Fibroblast of lung (primary cell): ENCODE results near the gene OR6V1. TPM values are rescaled to one million over a fixed set of nuclear protein-coding genes. Genes with fewer than 3 reads are reported as not detected.

Experiments used
- DNase-seq, 2 donors: peaks; one replicate each; pipeline versions ENCODE4 v3.0.0 to v3.0.0-alpha.2; 2010; ENCODE audit warnings: low read depth in 2 of 2
- H2AFZ ChIP-seq: 2 replicates; pipeline ENCODE4 v1.5.1; 2012; ENCODE audit warnings: low read length, control low read depth, inconsistent platforms
- H3K27ac ChIP-seq: 2 replicates; pipeline ENCODE4 v1.5.1; 2011; ENCODE audit warnings: low read length, control low read depth; ENCODE audit not compliant: insufficient read depth
- H3K27me3 ChIP-seq: 2 replicates; pipeline ENCODE4 v1.5.1; 2011; ENCODE audit warnings: mild to moderate bottlenecking, low read length; ENCODE audit not compliant: control insufficient read depth, insufficient read depth
- H3K36me3 ChIP-seq: 2 replicates; pipeline ENCODE4 v1.5.1; 2011; ENCODE audit warnings: low read length; ENCODE audit not compliant: control insufficient read depth, insufficient read depth
- H3K4me1 ChIP-seq: 2 replicates; pipeline ENCODE4 v1.5.1; 2011; ENCODE audit warnings: low read length; ENCODE audit not compliant: control insufficient read depth, insufficient read depth; ENCODE audit errors: extremely low read depth
- H3K4me2 ChIP-seq: 2 replicates; pipeline ENCODE4 v1.5.1; 2011; ENCODE audit warnings: low read length, control low read depth; ENCODE audit not compliant: insufficient read depth; ENCODE audit errors: extremely low read depth
- H3K4me3 ChIP-seq, 4 experiments: fragments of 200-600 bp in 1 of 4; sonication (generic) in 1 of 4; replicated peaks in 1 of 4; 2 replicates each; pipeline ENCODE4 v1.5.1; 2011 to 2016; ENCODE audit warnings: low read length in 4 of 4, low read depth in 3 of 4, mild to moderate bottlenecking in 3 of 4, control low read depth in 2 of 4, inconsistent platforms in 1 of 4, mixed read lengths in 1 of 4; ENCODE audit not compliant: insufficient read depth in 1 of 4; ENCODE audit errors: control extremely low read depth in 1 of 4
- H3K79me2 ChIP-seq: 2 replicates; pipeline ENCODE4 v1.5.1; 2012; ENCODE audit warnings: mild to moderate bottlenecking, low read length, inconsistent platforms; ENCODE audit not compliant: control insufficient read depth, insufficient read depth
- H3K9ac ChIP-seq: 2 replicates; pipeline ENCODE4 v1.5.1; 2011; ENCODE audit warnings: mild to moderate bottlenecking, low read length, control low read depth; ENCODE audit not compliant: insufficient read depth
- H3K9me3 ChIP-seq: 2 replicates; pipeline ENCODE4 v1.5.1; 2012; ENCODE audit warnings: low read depth, low read length; ENCODE audit not compliant: control insufficient read depth, insufficient read depth
- H4K20me1 ChIP-seq: 2 replicates; pipeline ENCODE4 v1.5.1; 2011; ENCODE audit warnings: low read length; ENCODE audit not compliant: control insufficient read depth, insufficient read depth; ENCODE audit errors: extremely low read depth
- CTCF ChIP-seq, 2 donors: IDR thresholded peaks in 1 of 2; conservative IDR thresholded peaks in 1 of 2; 1 replicate in 1 of 2; 2 replicates in 1 of 2; pipeline ENCODE4 v1.5.1; 2011 to 2012; ENCODE audit warnings: low read length in 2 of 2, control low read depth in 1 of 2, inconsistent platforms in 1 of 2, low read depth in 1 of 2, mild to moderate bottlenecking in 1 of 2
- EZH2 ChIP-seq: IDR thresholded peaks from 2 replicates; pipeline ENCODE4 v1.5.1; 2012; ENCODE audit warnings: low read length, control low read depth, mild to moderate bottlenecking; ENCODE audit errors: missing control alignments
- polyA plus RNA-seq, 2 donors: library from polyadenylated mRNA; depleted of rRNA in 1 of 2; stranded (reverse) in 1 of 2; unstranded in 1 of 2; fragments of >200 nt; gene quantifications; 2 replicates each; pipeline ENCODE4 v1.2.1, GENCODE V29; 2011 to 2012; ENCODE audit warnings: missing spikeins in 1 of 2
- total RNA-seq: library from RNA; depleted of rRNA; stranded (reverse); fragments of >200 nt; gene quantifications from 2 replicates; pipeline ENCODE4 v1.2.1, GENCODE V29; 2014

OR6V1 gene
- total and polyA plus RNA-seq, 2 donors (not counting 1 experiment from before 2014, with no cell fraction given): not detected

DNA sequence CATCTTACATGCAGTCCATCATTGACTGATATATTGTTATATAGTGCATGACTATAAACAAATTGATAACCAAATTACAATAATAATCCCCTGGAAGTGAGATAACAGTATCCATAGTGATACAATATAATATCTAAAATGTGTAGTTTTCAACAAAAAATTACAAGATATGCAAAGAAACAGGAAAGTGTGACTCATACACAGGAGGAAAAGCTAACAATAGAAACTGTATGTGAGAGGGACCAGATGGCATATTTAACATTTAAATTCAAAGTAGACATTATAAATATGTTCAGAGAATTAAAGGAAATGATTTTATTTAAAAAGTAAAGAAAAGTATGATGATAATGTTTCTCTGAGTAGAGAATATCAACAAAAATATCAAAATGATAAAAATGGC is 33.2 kb upstream of the OR6V1 start:
- Histone ChIP-seq H4K20me1 (no peaks in the 10 kb centered on the region), H3K36me3 (no peaks in the 10 kb centered on the region), H3K4me3 (no peak overlapping the region), H3K79me2 (no peaks in the 10 kb centered on the region), H3K4me1 (no peaks in the 10 kb centered on the region), H3K9ac (no peak overlapping the region), H3K27me3 (no peaks in the 10 kb centered on the region), H3K9me3 (no peaks in the 10 kb centered on the region), H3K27ac (no peak overlapping the region), H3K4me2 (no peak overlapping the region), H2AFZ (no peak overlapping the region)
- TF ChIP-seq EZH2: no peak
- no peak for TF ChIP-seq CTCF (conservative IDR thresholded peaks at IDR 0.05 in 1 of 2, IDR thresholded peaks at IDR 0.05 in 1 of 2; ENCODE audit: low read depth in 1 of 2, low read length in 2 of 2)
- peak in 1 of 2 donors; percentile 29 for DNase-seq

GRCh38 chr7:143023047-143023446 is 29.1 kb upstream of the OR6V1 start:
- no peaks in the 10 kb centered on the region for H3K4me1 ChIP-seq
- H2AFZ ChIP-seq: no peak overlapping the region
- no peaks in the 10 kb centered on the region for H3K79me2 ChIP-seq
- H3K36me3 ChIP-seq: no peaks in the 10 kb centered on the region
- H3K27ac ChIP-seq: no peak overlapping the region
- H3K4me3 ChIP-seq: no peak overlapping the region
- no peaks in the 10 kb centered on the region for H4K20me1 ChIP-seq
- H3K9ac ChIP-seq: no peak overlapping the region
- H3K27me3 ChIP-seq: no peaks in the 10 kb centered on the region
- H3K4me2 ChIP-seq: no peak overlapping the region
- TF ChIP-seq CTCF (conservative IDR thresholded peaks at IDR 0.05 in 1 of 2, IDR thresholded peaks at IDR 0.05 in 1 of 2; ENCODE audit: low read depth in 1 of 2, low read length in 2 of 2) (no peak), EZH2 (no peak)
- no peaks in the 10 kb centered on the region for H3K9me3 ChIP-seq
- no peak for DNase-seq

DNA sequence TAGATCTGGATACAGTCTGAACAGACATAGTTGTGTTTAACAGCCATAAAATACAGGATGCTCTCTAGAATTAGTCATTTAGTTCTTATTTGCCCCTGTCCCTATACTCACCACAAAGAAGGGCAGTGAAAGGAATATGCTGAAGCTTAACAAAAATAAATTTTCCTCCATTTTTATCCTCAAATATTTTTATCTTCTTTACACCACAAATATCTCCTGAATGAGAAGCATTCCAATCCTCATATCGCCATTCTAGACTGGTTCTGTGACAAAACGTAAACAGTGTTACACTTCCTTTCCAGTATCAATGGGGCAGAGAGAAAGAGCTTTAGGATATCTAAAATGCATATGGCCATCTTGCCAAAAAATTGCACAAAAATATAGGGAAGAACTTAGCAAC is 26.8 kb upstream of the OR6V1 start:
- no peak overlapping the region for H3K4me2 ChIP-seq
- DNase-seq: no peak
- H2AFZ ChIP-seq: no peak overlapping the region

More for the DNA sequence above, 26.8 kb upstream of the OR6V1 start:
- Histone ChIP-seq H3K27ac (no peak overlapping the region), H3K27me3 (no peaks in the 10 kb centered on the region), H3K9ac (no peak overlapping the region), H3K79me2 (no peaks in the 10 kb centered on the region), H4K20me1 (no peaks in the 10 kb centered on the region), H3K9me3 (no peaks in the 10 kb centered on the region), H3K36me3 (no peaks in the 10 kb centered on the region), H3K4me1 (no peaks in the 10 kb centered on the region), H3K4me3 (no peak overlapping the region)
- TF ChIP-seq CTCF (conservative IDR thresholded peaks at IDR 0.05 in 1 of 2, IDR thresholded peaks at IDR 0.05 in 1 of 2; ENCODE audit: low read depth in 1 of 2, low read length in 2 of 2) (no peak), EZH2 (no peak)
